Measurements from ENCODE around the gene PSMC6. TPM values are rescaled to one million over a fixed set of nuclear protein-coding genes. Genes with fewer than 3 reads are reported as not detected.

Gene PSMC6
- polyA plus RNA-seq, 4 donors, result 127 to 178 (median 150) TPM

DNA sequence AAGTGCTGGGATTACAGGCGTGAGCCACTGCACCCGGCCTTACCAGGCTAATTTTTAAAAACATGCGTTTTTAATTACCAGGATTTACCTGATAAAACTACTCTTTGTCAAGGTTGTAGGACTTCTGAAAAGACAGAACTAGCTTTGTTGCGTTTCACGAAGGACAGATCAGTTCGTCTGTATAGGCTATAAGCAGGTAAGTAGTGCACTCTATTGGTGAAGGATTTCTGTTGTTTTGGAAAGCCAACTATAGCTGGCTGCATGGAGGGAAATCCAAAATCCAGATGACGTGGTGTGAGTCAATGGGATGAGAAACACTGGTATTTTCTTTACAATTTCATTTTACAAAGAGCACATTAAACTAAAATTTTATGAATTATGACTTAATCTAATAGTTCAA, 69.8 kb downstream of the PSMC6 start:
- no peak for DNase-seq (ENCODE audit: low read depth in 4 of 4, low spot score in 2 of 4)

Other genes with a start within 250 kb of the PSMC6 start
- 10 to 100 TPM; 19.4 to 23.2 (median 20.9) TPM for gene TXNDC16, start 154.7 kb upstream of the PSMC6 start, polyA plus RNA-seq (ENCODE audit: insufficient read length in 4 of 4)
- 10 to 100 TPM in 1 of 4 donors, 1 to 10 TPM in 3; 5.9 to 11.5 (median 7.4) TPM for gene GPR137C, start 154.4 kb upstream of the PSMC6 start, polyA plus RNA-seq (ENCODE audit: insufficient read length in 4 of 4)
- 10 to 100 TPM; 22.9 to 36.4 (median 23.8) TPM for gene ERO1A, start 11.6 kb upstream of the PSMC6 start, polyA plus RNA-seq (ENCODE audit: insufficient read length in 4 of 4)
- gene STYX, start 23.0 kb downstream of the PSMC6 start, polyA plus RNA-seq (ENCODE audit: insufficient read length in 4 of 4), result 10 to 100 TPM; 14.7 to 17.4 (median 16.0) TPM
- gene GNPNAT1, start 84.4 kb downstream of the PSMC6 start, polyA plus RNA-seq (ENCODE audit: insufficient read length in 4 of 4), result 10 to 100 TPM; 26.9 to 35.3 (median 31.6) TPM
- gene FERMT2, start 243.8 kb downstream of the PSMC6 start, polyA plus RNA-seq (ENCODE audit: insufficient read length in 4 of 4), result 100 to 1,000 TPM; 147 to 185 (median 169) TPM